Neural cell (in vitro differentiated cells): Measurements from ENCODE around the gene FBXW8. TPM values are rescaled to one million over a fixed set of nuclear protein-coding genes. Genes with fewer than 3 reads are reported as not detected.

ENCODE experiments used
- H2AFZ ChIP-seq: fragments of 200-600, 300-800 bp; sonication (generic), shearing (Covaris generic); 2 replicates; pipeline ENCODE4 v1.6.0; 2014; ENCODE audit warnings: low read depth, mild to moderate bottlenecking, antibody characterized with exemption, low read length, moderate library complexity
- H3F3A ChIP-seq: fragments of 200-600 bp; shearing (Covaris generic); 2 replicates; pipeline ENCODE4 v1.6.1; 2016; ENCODE audit warnings: mild to moderate bottlenecking, moderate library complexity, mixed read lengths, antibody characterized with exemption, low read length; ENCODE audit not compliant: insufficient read depth, poor library complexity, severe bottlenecking
- H3K27ac ChIP-seq: fragments of 200-600, 300-800 bp; sonication (generic), shearing (Covaris generic); 2 replicates; pipeline ENCODE4 v1.5.1; 2014; ENCODE audit warnings: mild to moderate bottlenecking, low read length, moderate library complexity
- H3K27me3 ChIP-seq: fragments of 300-800, 200-600 bp; sonication (generic), shearing (Covaris generic); 2 replicates; pipeline ENCODE4 v1.6.0; 2014; ENCODE audit warnings: mild to moderate bottlenecking, low read depth, low read length, moderate library complexity; ENCODE audit not compliant: insufficient read depth
- H3K36me3 ChIP-seq: fragments of 300-800, 200-600 bp; sonication (generic), shearing (Covaris generic); 2 replicates; pipeline ENCODE4 v1.5.1; 2014; ENCODE audit warnings: mild to moderate bottlenecking, antibody characterized with exemption, low read length, moderate library complexity; ENCODE audit not compliant: insufficient read depth
- H3K4me2 ChIP-seq: fragments of 300-800, 200-600 bp; sonication (generic), shearing (Covaris generic); 2 replicates; pipeline ENCODE4 v1.6.0; 2014; ENCODE audit warnings: mild to moderate bottlenecking, low read length
- H3K4me3 ChIP-seq: fragments of 300-800, 200-600 bp; sonication (generic), shearing (Covaris generic); 2 replicates; pipeline ENCODE4 v1.5.1; 2014; ENCODE audit warnings: mild to moderate bottlenecking, low read length, moderate library complexity
- H3K79me2 ChIP-seq: fragments of 200-600 bp; shearing (Covaris generic); replicated peaks from 2 replicates; pipeline ENCODE4 v1.6.0; 2014; ENCODE audit warnings: mild to moderate bottlenecking, low read length, moderate library complexity; ENCODE audit not compliant: insufficient read depth
- H3K9ac ChIP-seq: fragments of 300-800, 200-600 bp; sonication (generic), shearing (Covaris generic); 2 replicates; pipeline ENCODE4 v1.6.1; 2016; ENCODE audit warnings: mild to moderate bottlenecking, low read length, mixed read lengths
- H3K9me2 ChIP-seq: fragments of 200-600 bp; shearing (Covaris generic); 2 replicates; pipeline ENCODE4 v1.6.1; 2016; ENCODE audit warnings: mild to moderate bottlenecking, low read length, mixed read lengths; ENCODE audit not compliant: insufficient read depth
- H3K9me3 ChIP-seq: fragments of 200-600, 300-800 bp; sonication (generic), shearing (Covaris generic); 2 replicates; pipeline ENCODE4 v1.6.1; 2016; ENCODE audit warnings: mild to moderate bottlenecking, mixed run types, low read length, moderate library complexity, mixed read lengths
- H4K20me1 ChIP-seq: fragments of 200-600 bp; shearing (Covaris generic); 2 replicates; pipeline ENCODE4 v1.6.1; 2016; ENCODE audit warnings: mild to moderate bottlenecking, mixed run types; ENCODE audit not compliant: insufficient read depth
- EP300 ChIP-seq: fragments of 450-650 bp; conservative IDR thresholded peaks from 2 replicates; pipeline ENCODE4 v1.6.1; 2014; ENCODE audit warnings: antibody characterized with exemption, mild to moderate bottlenecking, moderate library complexity; ENCODE audit not compliant: poor library complexity, severe bottlenecking
- EZH2 ChIP-seq: fragments of 200-600, 300-800 bp; shearing (Covaris generic), sonication (generic); IDR thresholded peaks from 2 replicates; pipeline ENCODE4 v1.6.1; 2014; ENCODE audit warnings: antibody characterized with exemption, low read length, borderline replicate concordance, mild to moderate bottlenecking; ENCODE audit not compliant: insufficient read depth, poor library complexity, severe bottlenecking
- MXI1 ChIP-seq: fragments of 450-650 bp; conservative IDR thresholded peaks from 2 replicates; pipeline ENCODE4 v1.6.1; 2014; ENCODE audit warnings: antibody characterized with exemption, mild to moderate bottlenecking; ENCODE audit not compliant: poor library complexity, severe bottlenecking
- POLR2AphosphoS5 ChIP-seq: IDR thresholded peaks from 2 replicates; pipeline ENCODE4 v1.6.1; 2012
- RAD21 ChIP-seq: fragments of 450-650 bp; conservative IDR thresholded peaks from 2 replicates; pipeline ENCODE4 v1.6.1; 2014; ENCODE audit warnings: antibody characterized with exemption, mild to moderate bottlenecking, moderate library complexity
- SMC3 ChIP-seq: fragments of 450-650 bp; conservative IDR thresholded peaks from 2 replicates; pipeline ENCODE4 v1.6.1; 2014; ENCODE audit warnings: antibody characterized with exemption, mild to moderate bottlenecking, moderate library complexity; ENCODE audit not compliant: poor library complexity
- TAF1 ChIP-seq: IDR thresholded peaks from 2 replicates; pipeline ENCODE4 v1.6.1; 2012; ENCODE audit warnings: low read depth
- polyA plus RNA-seq: library from polyadenylated mRNA; depleted of rRNA; stranded (reverse); fragments of >200 nt; gene quantifications from 2 replicates; pipeline ENCODE4 v1.2.3, GENCODE V29; 2014
- TF ChIP-seq, protein P1 (sequence below): IDR thresholded peaks from 2 replicates; pipeline ENCODE4 v1.6.1; 2012; ENCODE audit warnings: borderline replicate concordance
- TF ChIP-seq, protein P2 (sequence below): fragments of 450-650 bp; IDR thresholded peaks from 2 replicates; pipeline ENCODE4 v1.5.1; 2014; ENCODE audit warnings: antibody characterized with exemption, mild to moderate bottlenecking, moderate library complexity; ENCODE audit not compliant: poor library complexity, severe bottlenecking

FBXW8 gene
- polyA plus RNA-seq, 1 donor from 2014 or later, result 5.6 TPM

DNA sequence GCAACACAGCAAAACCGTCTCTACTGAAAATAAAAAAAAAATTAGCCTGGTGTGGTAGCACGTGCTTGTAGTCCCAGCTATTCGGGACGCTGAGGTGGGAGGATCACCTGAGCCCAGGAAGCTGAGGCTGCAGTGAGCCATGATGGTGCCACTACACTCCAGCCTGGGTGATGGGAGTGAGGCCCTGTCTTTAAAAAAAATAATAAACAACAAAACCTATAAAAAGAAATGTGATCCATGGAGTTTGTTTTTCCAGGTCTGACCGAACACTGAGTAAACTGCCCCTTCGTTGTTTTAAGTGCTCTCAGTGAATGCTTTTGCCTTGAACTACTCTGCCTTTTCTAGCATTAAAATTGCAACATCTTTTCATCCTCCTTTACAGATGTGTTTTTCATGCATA, 111.7 kb downstream of the FBXW8 start:
- Histone ChIP-seq H3K79me2 (no peaks in the 10 kb centered on the region), H3K4me2 (no peak overlapping the region), H2AFZ (no peak overlapping the region), H3K4me3 (no peak overlapping the region), H3K9me3 (no peaks in the 10 kb centered on the region), H3K27ac (no peak overlapping the region), H3K27me3 (no peaks in the 10 kb centered on the region), H4K20me1 (no peaks in the 10 kb centered on the region), H3K9ac (no peak overlapping the region), H3K36me3 (no peaks in the 10 kb centered on the region), H3K9me2 (no peaks in the 10 kb centered on the region), H3F3A (no peaks in the 10 kb centered on the region)
- TF ChIP-seq RAD21 (no peak), MXI1 (no peak), POLR2AphosphoS5 (no peak), EZH2 (no peak), EP300 (no peak), TAF1 (no peak), SMC3 (no peak)
- TF ChIP-seq, protein P1, sequence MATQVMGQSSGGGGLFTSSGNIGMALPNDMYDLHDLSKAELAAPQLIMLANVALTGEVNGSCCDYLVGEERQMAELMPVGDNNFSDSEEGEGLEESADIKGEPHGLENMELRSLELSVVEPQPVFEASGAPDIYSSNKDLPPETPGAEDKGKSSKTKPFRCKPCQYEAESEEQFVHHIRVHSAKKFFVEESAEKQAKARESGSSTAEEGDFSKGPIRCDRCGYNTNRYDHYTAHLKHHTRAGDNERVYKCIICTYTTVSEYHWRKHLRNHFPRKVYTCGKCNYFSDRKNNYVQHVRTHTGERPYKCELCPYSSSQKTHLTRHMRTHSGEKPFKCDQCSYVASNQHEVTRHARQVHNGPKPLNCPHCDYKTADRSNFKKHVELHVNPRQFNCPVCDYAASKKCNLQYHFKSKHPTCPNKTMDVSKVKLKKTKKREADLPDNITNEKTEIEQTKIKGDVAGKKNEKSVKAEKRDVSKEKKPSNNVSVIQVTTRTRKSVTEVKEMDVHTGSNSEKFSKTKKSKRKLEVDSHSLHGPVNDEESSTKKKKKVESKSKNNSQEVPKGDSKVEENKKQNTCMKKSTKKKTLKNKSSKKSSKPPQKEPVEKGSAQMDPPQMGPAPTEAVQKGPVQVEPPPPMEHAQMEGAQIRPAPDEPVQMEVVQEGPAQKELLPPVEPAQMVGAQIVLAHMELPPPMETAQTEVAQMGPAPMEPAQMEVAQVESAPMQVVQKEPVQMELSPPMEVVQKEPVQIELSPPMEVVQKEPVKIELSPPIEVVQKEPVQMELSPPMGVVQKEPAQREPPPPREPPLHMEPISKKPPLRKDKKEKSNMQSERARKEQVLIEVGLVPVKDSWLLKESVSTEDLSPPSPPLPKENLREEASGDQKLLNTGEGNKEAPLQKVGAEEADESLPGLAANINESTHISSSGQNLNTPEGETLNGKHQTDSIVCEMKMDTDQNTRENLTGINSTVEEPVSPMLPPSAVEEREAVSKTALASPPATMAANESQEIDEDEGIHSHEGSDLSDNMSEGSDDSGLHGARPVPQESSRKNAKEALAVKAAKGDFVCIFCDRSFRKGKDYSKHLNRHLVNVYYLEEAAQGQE, result no peak
- TF ChIP-seq, protein P2, sequence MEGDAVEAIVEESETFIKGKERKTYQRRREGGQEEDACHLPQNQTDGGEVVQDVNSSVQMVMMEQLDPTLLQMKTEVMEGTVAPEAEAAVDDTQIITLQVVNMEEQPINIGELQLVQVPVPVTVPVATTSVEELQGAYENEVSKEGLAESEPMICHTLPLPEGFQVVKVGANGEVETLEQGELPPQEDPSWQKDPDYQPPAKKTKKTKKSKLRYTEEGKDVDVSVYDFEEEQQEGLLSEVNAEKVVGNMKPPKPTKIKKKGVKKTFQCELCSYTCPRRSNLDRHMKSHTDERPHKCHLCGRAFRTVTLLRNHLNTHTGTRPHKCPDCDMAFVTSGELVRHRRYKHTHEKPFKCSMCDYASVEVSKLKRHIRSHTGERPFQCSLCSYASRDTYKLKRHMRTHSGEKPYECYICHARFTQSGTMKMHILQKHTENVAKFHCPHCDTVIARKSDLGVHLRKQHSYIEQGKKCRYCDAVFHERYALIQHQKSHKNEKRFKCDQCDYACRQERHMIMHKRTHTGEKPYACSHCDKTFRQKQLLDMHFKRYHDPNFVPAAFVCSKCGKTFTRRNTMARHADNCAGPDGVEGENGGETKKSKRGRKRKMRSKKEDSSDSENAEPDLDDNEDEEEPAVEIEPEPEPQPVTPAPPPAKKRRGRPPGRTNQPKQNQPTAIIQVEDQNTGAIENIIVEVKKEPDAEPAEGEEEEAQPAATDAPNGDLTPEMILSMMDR, result no peak

DNA sequence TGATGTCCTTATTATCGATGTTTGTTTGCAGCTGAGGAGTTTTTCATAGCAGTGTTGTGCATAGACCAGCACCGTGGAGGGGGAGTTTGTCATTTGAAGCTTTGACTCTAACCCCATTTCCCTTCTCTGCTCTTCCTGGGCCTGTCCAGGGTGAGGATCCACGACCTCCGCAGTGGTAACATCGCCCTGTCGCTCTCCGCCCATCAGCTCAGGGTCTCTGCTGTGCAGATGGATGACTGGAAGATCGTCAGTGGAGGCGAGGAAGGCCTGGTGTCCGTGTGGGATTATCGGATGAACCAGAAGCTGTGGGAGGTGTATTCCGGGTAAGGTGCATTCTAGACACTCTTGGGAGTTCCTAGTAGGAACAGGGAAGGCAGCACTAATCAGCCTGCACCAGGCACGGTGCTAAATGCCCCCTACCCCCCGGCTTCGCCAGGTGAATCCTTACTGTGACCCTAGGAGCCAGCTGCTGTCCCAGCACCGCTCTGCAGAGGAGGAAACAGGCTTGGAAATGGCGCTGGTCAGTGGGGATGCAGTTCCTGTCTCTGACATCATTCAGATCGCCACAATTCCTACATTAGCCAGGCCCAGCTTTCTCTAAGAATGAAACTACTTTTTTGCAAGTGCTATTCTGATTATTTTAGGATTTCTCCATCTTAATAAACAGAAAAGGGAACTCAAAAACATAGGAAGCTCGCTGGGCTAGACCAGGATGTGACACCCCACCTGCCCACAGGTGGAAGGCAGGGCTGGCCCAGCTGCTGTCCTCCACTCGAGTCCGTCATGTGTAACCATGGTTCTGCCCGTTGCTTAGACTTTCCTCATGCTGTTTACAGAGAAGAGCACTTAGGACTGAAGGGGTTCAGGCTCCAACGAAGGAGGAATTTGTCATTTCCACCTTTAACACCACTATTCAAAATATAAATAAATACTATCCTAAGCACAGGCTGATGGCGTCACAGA, 113.5 kb downstream of the FBXW8 start:
- Histone ChIP-seq H3K9ac (no peak overlapping the region), H3K9me2 (no peaks in the 10 kb centered on the region), H3K4me2 (no peak overlapping the region), H3K36me3 (no peaks in the 10 kb centered on the region), H3K9me3 (no peaks in the 10 kb centered on the region), H3F3A (no peaks in the 10 kb centered on the region), H4K20me1 (no peaks in the 10 kb centered on the region), H3K27ac (no peak overlapping the region), H2AFZ (no peak overlapping the region), H3K4me3 (no peak overlapping the region), H3K79me2 (no peaks in the 10 kb centered on the region), H3K27me3 (no peaks in the 10 kb centered on the region)
- TF ChIP-seq SMC3, result no peak
- no peak for TF ChIP-seq MXI1
- TF ChIP-seq RAD21, result no peak
- no peak for TF ChIP-seq POLR2AphosphoS5
- TF ChIP-seq EZH2, result no peak
- TF ChIP-seq TAF1, result no peak
- TF ChIP-seq, protein P2, result no peak
